DMS53 treated with DMSO at 0.1 percent for 48 hours (cell line): ENCODE results near the gene HMX3.

Experiments used
- DNase-seq: peaks from one replicate; lab custom pipeline; 2025; ENCODE audit not compliant: unreplicated experiment; lab: John Stamatoyannopoulos, UW

Gene HMX3

GRCh38 chr10:123147635-123148413, 12.1 kb downstream of the HMX3 start, which contains the start of gene HMX2:
HMX2 (plus strand) TSS chr10:123148136; CDS start chr10:123148379, 243 bp downstream.
- no peak for DNase-seq

- DNase-seq, result no peak
These were observed 12.8 kb downstream of the HMX3 start for GRCh38 chr10:123148414-123149161.

- DNase-seq, result no peak
These were observed 13.4 kb downstream of the HMX3 start for GRCh38 chr10:123149162-123149567.

- DNase-seq, result peak; percentile 48
These were observed 13.9 kb downstream of the HMX3 start for GRCh38 chr10:123149568-123150270.

- DNase-seq, result peak; percentile 48
These were observed 14.7 kb downstream of the HMX3 start for GRCh38 chr10:123150271-123150985.

GRCh38 chr10:123150986-123151736, 15.4 kb downstream of the HMX3 start:
- peak; percentile 64 for DNase-seq

- no peak for DNase-seq
These were observed 16.0 kb downstream of the HMX3 start for GRCh38 chr10:123151737-123152135.

GRCh38 chr10:123153486-123154091, 17.8 kb downstream of the HMX3 start:
- DNase-seq, result no peak

- peak; percentile 98 for DNase-seq
These were observed 18.4 kb downstream of the HMX3 start, which contains the start of gene BUB3 for GRCh38 chr10:123154092-123154710. BUB3 (plus strand) TSS chr10:123154402; CDS start chr10:123154918, 516 bp downstream.

GRCh38 chr10:123154711-123155505, 19.1 kb downstream of the HMX3 start:
- no peak for DNase-seq

- no peak for DNase-seq
These were observed 20.3 kb downstream of the HMX3 start for GRCh38 chr10:123156078-123156477.

- no peak for DNase-seq
These were observed 21.4 kb downstream of the HMX3 start for GRCh38 chr10:123157210-123157609.

GRCh38 chr10:123158682-123159081, 22.9 kb downstream of the HMX3 start:
- DNase-seq, result no peak

GRCh38 chr10:123160311-123160980, 24.7 kb downstream of the HMX3 start:
- DNase-seq, result no peak

- DNase-seq, result no peak
These were observed 28.5 kb downstream of the HMX3 start for GRCh38 chr10:123164319-123164718.

GRCh38 chr10:123165445-123166072, 29.8 kb downstream of the HMX3 start:
- DNase-seq, result no peak

GRCh38 chr10:123166618-123167017, 30.8 kb downstream of the HMX3 start:
- DNase-seq, result no peak
